Activated B cell treated with CpG ODN at 0.5 μM for 24 hours (primary cell): Measurements from ENCODE around the gene B3GNT9. TPM values are rescaled to one million over a fixed set of nuclear protein-coding genes. Genes with fewer than 3 reads are reported as not detected.

Experiments used
- ATAC-seq: fragments of 200-7000 bp; cut with Tn5 transposase; one replicate; pipeline ENCODE4 v1.10.0; 2021; ENCODE audit warnings: low read depth, mild to moderate bottlenecking, moderate library complexity
- CTCF ChIA-PET: fragments of 350-600 bp; sonication (Branson Sonifier 250); formaldehyde crosslinking; loops from one replicate; lab custom pipeline; 2021; ENCODE audit warnings: antibody characterized with exemption; lab: Charles Lee
- POLR2A ChIA-PET: fragments of 350-600 bp; sonication (Branson Sonifier 250); formaldehyde crosslinking; loops from one replicate; lab custom pipeline; 2021; ENCODE audit warnings: antibody characterized with exemption; lab: Charles Lee
- DNase-seq: peaks from one replicate; pipeline ENCODE4 v3.0.0; 2022
- H3K27ac Mint-ChIP-seq: one replicate; pipeline ENCODE4 v1.8.0; 2020; ENCODE audit warnings: mixed read lengths
- H3K27me3 Mint-ChIP-seq: one replicate; pipeline ENCODE4 v1.8.0; 2021; ENCODE audit warnings: mixed read lengths
- H3K36me3 Mint-ChIP-seq: one replicate; pipeline ENCODE4 v1.8.0; 2021; ENCODE audit warnings: low read depth, mixed read lengths
- H3K4me1 Mint-ChIP-seq: one replicate; pipeline ENCODE4 v1.8.0; 2021; ENCODE audit warnings: mixed read lengths
- H3K4me3 Mint-ChIP-seq: one replicate; pipeline ENCODE4 v1.8.0; 2020; ENCODE audit warnings: mild to moderate bottlenecking, mixed read lengths
- H3K9me3 Mint-ChIP-seq: one replicate; pipeline ENCODE4 v1.8.0; 2020; ENCODE audit warnings: mixed read lengths
- CTCF ChIP-seq: fragments of 200-600 bp; IDR thresholded peaks from one replicate; pipeline ENCODE4 v1.8.0; 2022; ENCODE audit warnings: antibody characterized with exemption, mild to moderate bottlenecking
- intact Hi-C: fragments of 100-400 bp; cut with micrococcal nuclease; formaldehyde crosslinking; loops from one replicate; pipeline ENCODE4 v1.15.1; 2024
- total RNA-seq: library from RNA; stranded (reverse); gene quantifications from 2 replicates; pipeline ENCODE4 v1.2.3, GENCODE V29; 2022

B3GNT9 gene
- total RNA-seq, 1 donor from 2014 or later, result 0.93 TPM

GRCh38 chr16:67115639-67116038, 35.2 kb downstream of the B3GNT9 start:
- no peak for TF ChIP-seq CTCF
- peaks cover 32% of the 10 kb centered on the region for H3K36me3 Mint-ChIP-seq
- ATAC-seq (no peak), DNase-seq (no peak)
- intact Hi-C loops, result no loop called here
- no peak overlapping the region for H3K4me3 Mint-ChIP-seq
- no peaks in the 10 kb centered on the region for H3K9me3 Mint-ChIP-seq
- H3K27ac Mint-ChIP-seq, result no peak overlapping the region
- CTCF ChIA-PET, result no interaction called here
- H3K4me1 Mint-ChIP-seq, result peaks cover 15% of the 10 kb centered on the region
- POLR2A ChIA-PET, result no interaction called here
- no peaks in the 10 kb centered on the region for H3K27me3 Mint-ChIP-seq

GRCh38 chr16:67114793-67115192, 36.0 kb downstream of the B3GNT9 start:
- H3K9me3 Mint-ChIP-seq, result no peaks in the 10 kb centered on the region

GRCh38 chr16:67112591-67113399, 38.0 kb downstream of the B3GNT9 start:
- Mint-ChIP-seq H3K4me3 (no peak overlapping the region), H3K9me3 (no peaks in the 10 kb centered on the region), H3K36me3 (peaks cover 25% of the 10 kb centered on the region), H3K4me1 (peaks cover 26% of the 10 kb centered on the region), H3K27ac (no peak overlapping the region), H3K27me3 (no peaks in the 10 kb centered on the region)
- intact Hi-C loops, result no loop called here
- POLR2A ChIA-PET, result no interaction called here
- ATAC-seq (no peak), DNase-seq (no peak)
- CTCF ChIA-PET, result interaction anchor here (0.7 to 1.1 kb wide), 2 partner anchors 43 to 1250 kb away, joined by 3 to 7 read pairs; no protein-coding TSS in a partner anchor
- TF ChIP-seq CTCF, result no peak

More at GRCh38 chr16:67114793-67115192, 36.0 kb downstream of the B3GNT9 start:
- DNase-seq (no peak), ATAC-seq (no peak)
- no peak overlapping the region for H3K4me3 Mint-ChIP-seq
- CTCF ChIA-PET, result no interaction called here
- intact Hi-C loops, result no loop called here
- no peaks in the 10 kb centered on the region for H3K27me3 Mint-ChIP-seq
- no peak for TF ChIP-seq CTCF
- H3K27ac Mint-ChIP-seq, result no peak overlapping the region
- H3K4me1 Mint-ChIP-seq, result peaks cover 20% of the 10 kb centered on the region
- POLR2A ChIA-PET, result no interaction called here
- H3K36me3 Mint-ChIP-seq, result peaks cover 27% of the 10 kb centered on the region

GRCh38 chr16:67111951-67112444, 38.8 kb downstream of the B3GNT9 start:
- Mint-ChIP-seq H3K36me3 (peaks cover 22% of the 10 kb centered on the region), H3K4me1 (peaks cover 26% of the 10 kb centered on the region), H3K9me3 (no peaks in the 10 kb centered on the region), H3K27ac (no peak overlapping the region), H3K27me3 (no peaks in the 10 kb centered on the region), H3K4me3 (no peak overlapping the region)
- DNase-seq, result no peak
- intact Hi-C loops, result no loop called here
- CTCF ChIA-PET, result interaction anchor here (1.1 kb wide), 1 partner anchor 43 kb away, joined by 7 read pairs; no protein-coding TSS in a partner anchor
- no peak for TF ChIP-seq CTCF
- POLR2A ChIA-PET, result interaction anchor here (0.6 kb wide), 1 partner anchor 150 kb away, joined by 3 read pairs; no protein-coding TSS in a partner anchor
- no peak for ATAC-seq
